SK-N-SH treated with all-trans-retinoic acid at 6 μM for 48 hours (cell line): ENCODE data around the gene VDAC1.

ENCODE experiments used
- ARNTL ChIP-seq: fragments of 450-650 bp; formaldehyde crosslinking; IDR thresholded peaks from 2 replicates; pipeline ENCODE4 v1.5.0; 2020; ENCODE audit warnings: low read depth, mild to moderate bottlenecking, moderate library complexity, borderline replicate concordance
- BACH2 ChIP-seq: fragments of 250-450 bp; sonication (Bioruptor Pico); IDR thresholded peaks from 2 replicates; pipeline ENCODE4 v1.9.0; 2021; ENCODE audit warnings: mild to moderate bottlenecking, borderline replicate concordance
- CSDC2 ChIP-seq: fragments of 250-450 bp; sonication (Bioruptor Pico); IDR thresholded peaks from 2 replicates; pipeline ENCODE4 v1.5.0; 2020; ENCODE audit warnings: mild to moderate bottlenecking, moderate library complexity
- GLIS3 ChIP-seq: fragments of 250-450 bp; sonication (Bioruptor Pico); IDR thresholded peaks from 2 replicates; pipeline ENCODE4 v1.5.0; 2020; ENCODE audit warnings: mild to moderate bottlenecking, moderate library complexity
- PATZ1 ChIP-seq: fragments of 250-450 bp; sonication (Bioruptor Pico); IDR thresholded peaks from 2 replicates; pipeline ENCODE4 v1.8.0; 2020; ENCODE audit warnings: mild to moderate bottlenecking, moderate library complexity, borderline replicate concordance
- POU6F1 ChIP-seq: fragments of 250-450 bp; sonication (Bioruptor Pico); IDR thresholded peaks from 2 replicates; pipeline ENCODE4 v1.8.0; 2021; ENCODE audit warnings: low read depth, mild to moderate bottlenecking, moderate library complexity, borderline replicate concordance
- PPARA ChIP-seq: fragments of 250-450 bp; sonication (Bioruptor Pico); IDR thresholded peaks from 2 replicates; pipeline ENCODE4 v1.5.0; 2020; ENCODE audit warnings: mild to moderate bottlenecking, borderline replicate concordance
- RARB ChIP-seq: fragments of 250-450 bp; sonication (Bioruptor Pico); IDR thresholded peaks from 2 replicates; pipeline ENCODE4 v1.8.0; 2021; ENCODE audit warnings: mild to moderate bottlenecking, moderate library complexity
- SNAI2 ChIP-seq: fragments of 250-450 bp; sonication (Bioruptor Pico); IDR thresholded peaks from 2 replicates; pipeline ENCODE4 v1.5.0; 2020; ENCODE audit warnings: mild to moderate bottlenecking, moderate library complexity
- TCF4 ChIP-seq: fragments of 250-450 bp; sonication (Bioruptor Pico); IDR thresholded peaks from 2 replicates; pipeline ENCODE4 v1.8.0; 2021; ENCODE audit warnings: mild to moderate bottlenecking, moderate library complexity, borderline replicate concordance
- TOX ChIP-seq: fragments of 250-450 bp; sonication (Bioruptor Pico); IDR thresholded peaks from 2 replicates; pipeline ENCODE4 v1.8.0; 2021; ENCODE audit warnings: mild to moderate bottlenecking, moderate library complexity, borderline replicate concordance
- ZC3H10 ChIP-seq: fragments of 250-450 bp; sonication (Bioruptor Pico); IDR thresholded peaks from 2 replicates; pipeline ENCODE4 v1.5.1; 2021; ENCODE audit warnings: mild to moderate bottlenecking, moderate library complexity
- ZNF565 ChIP-seq: fragments of 450-650 bp; formaldehyde crosslinking; conservative IDR thresholded peaks from 2 replicates; pipeline ENCODE4 v1.5.0; 2020; ENCODE audit warnings: low read depth, mild to moderate bottlenecking, moderate library complexity
- ZNF70 ChIP-seq: fragments of 450-650 bp; formaldehyde crosslinking; IDR thresholded peaks from 2 replicates; pipeline ENCODE4 v1.5.0; 2020; ENCODE audit warnings: mild to moderate bottlenecking, moderate library complexity

GRCh38 chr5:133942614-133943474 lies 61.9 kb downstream of the VDAC1 start:
- TF ChIP-seq PPARA (CRISPR knock-in tag) (no peak), PATZ1 (CRISPR knock-in tag) (no peak), TCF4 (CRISPR knock-in tag) (no peak), TOX (no peak), ZNF70 (CRISPR knock-in tag) (no peak), ZC3H10 (CRISPR knock-in tag) (no peak), SNAI2 (no peak), POU6F1 (CRISPR knock-in tag) (no peak), BACH2 (no peak), GLIS3 (CRISPR knock-in tag) (no peak), ARNTL (CRISPR knock-in tag) (no peak), ZNF565 (CRISPR knock-in tag) (no peak), RARB (CRISPR knock-in tag) (no peak), CSDC2 (CRISPR knock-in tag) (no peak)
